Measurements from ENCODE around the gene CLTCL1.
"Not testable (repeated sequence)": the region's sequence is repeated elsewhere in the genome, so short reads cannot be mapped to it uniquely, and the experiment has no call there.

The CLTCL1 gene

GRCh38 chr22:19214078-19214473 lies 77.4 kb downstream of the CLTCL1 start:
- DNase-seq = no peak

GRCh38 chr22:19213442-19214077 lies 78.0 kb downstream of the CLTCL1 start:
- DNase-seq = no peak

GRCh38 chr22:19213001-19213400 lies 78.5 kb downstream of the CLTCL1 start:
- DNase-seq = no peak

GRCh38 chr22:19212302-19212870 lies 79.1 kb downstream of the CLTCL1 start:
- DNase-seq = no peak

- DNase-seq = no peak
These were observed 81.3 kb downstream of the CLTCL1 start for GRCh38 chr22:19210188-19210587.

GRCh38 chr22:19208287-19208847 lies 83.2 kb downstream of the CLTCL1 start:
- no peak for DNase-seq

- no peak for DNase-seq
These were observed 83.6 kb downstream of the CLTCL1 start for GRCh38 chr22:19207884-19208283.

GRCh38 chr22:19207401-19207808 lies 84.1 kb downstream of the CLTCL1 start:
- DNase-seq = no peak

- DNase-seq = no peak
These were observed 85.2 kb downstream of the CLTCL1 start for GRCh38 chr22:19206287-19206686.

- no peak for DNase-seq
These were observed 86.9 kb downstream of the CLTCL1 start for GRCh38 chr22:19204640-19205039.

GRCh38 chr22:19203834-19204233 lies 87.7 kb downstream of the CLTCL1 start:
- no peak for DNase-seq

GRCh38 chr22:19202799-19203186 lies 88.7 kb downstream of the CLTCL1 start:
- DNase-seq = not testable (repeated sequence)

GRCh38 chr22:19201869-19202798 lies 89.4 kb downstream of the CLTCL1 start:
- no peak for DNase-seq

GRCh38 chr22:19201130-19201868 lies 90.2 kb downstream of the CLTCL1 start:
- no peak for DNase-seq

- DNase-seq = no peak
These were observed 92.0 kb downstream of the CLTCL1 start for GRCh38 chr22:19199479-19199878.

GRCh38 chr22:19197997-19198865 lies 93.3 kb downstream of the CLTCL1 start:
- no peak for DNase-seq

GRCh38 chr22:19196841-19197612 lies 94.5 kb downstream of the CLTCL1 start:
- DNase-seq = no peak

GRCh38 chr22:19195796-19196731 lies 95.5 kb downstream of the CLTCL1 start:
- no peak for DNase-seq

- DNase-seq = no peak
These were observed 96.6 kb downstream of the CLTCL1 start for GRCh38 chr22:19194766-19195536.
